ENCODE results near the gene POLR3H. TPM values are rescaled to one million over a fixed set of nuclear protein-coding genes. Genes with fewer than 3 reads are reported as not detected.

The POLR3H gene
- total RNA-seq, 1 experiment from 2014 or later, result 21.2 TPM

DNA sequence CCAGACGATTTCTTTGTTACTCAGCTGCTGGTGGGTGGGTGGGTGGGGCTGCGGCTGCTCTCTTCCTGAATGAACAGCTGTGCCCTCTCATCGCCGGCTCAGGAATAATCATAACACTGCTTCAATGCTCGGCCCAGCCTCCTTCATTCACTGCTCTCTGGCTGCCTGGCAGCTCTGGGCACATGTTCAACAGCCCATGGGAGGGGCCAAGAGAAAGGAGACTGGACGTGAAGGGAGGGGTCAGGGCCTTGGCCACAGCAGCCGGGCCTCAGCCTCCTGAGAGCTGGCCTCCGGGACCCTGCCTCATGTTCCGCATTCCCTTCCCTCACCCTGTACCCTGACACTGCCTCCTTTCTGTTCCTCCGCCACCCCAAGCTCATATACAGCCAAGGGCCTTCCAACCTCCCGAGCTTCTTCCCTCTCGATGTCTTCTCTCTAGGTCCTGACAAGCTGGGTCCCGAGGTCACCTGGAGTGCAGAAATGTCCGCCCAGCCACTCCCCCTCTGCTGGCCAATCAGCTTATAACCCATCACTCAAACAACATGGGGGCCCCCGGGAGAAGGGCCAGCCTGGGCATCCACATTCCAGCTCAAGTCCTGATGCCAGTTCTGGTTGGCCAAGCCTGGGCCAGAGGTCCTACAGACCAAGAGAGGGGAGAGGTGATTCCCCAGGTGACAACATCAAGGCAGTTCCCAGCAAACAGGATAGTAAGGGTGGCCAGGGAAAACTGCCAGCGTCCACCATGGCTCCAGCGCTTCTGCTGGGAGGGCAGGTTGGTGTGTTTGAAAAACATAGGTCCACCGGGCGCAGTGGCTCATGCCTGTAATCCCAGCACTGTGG is 13.4 kb upstream of the POLR3H start:
- intact Hi-C loops (cut with micrococcal nuclease), result no loop called here
- Histone ChIP-seq H3K4me1 (ENCODE audit: insufficient read depth, low read length) (0 out of 2 replicates have a peak, but pooled peaks cover under 1% of the 10 kb centered on the region), H3K36me3 (ENCODE audit: low read depth, low read length) (no peaks in the 10 kb centered on the region), H3K27ac (ENCODE audit: low read length) (no peak overlapping the region), H3K4me3 (ENCODE audit: low read length) (no peak overlapping the region), H3K9me2 (replicated peaks; ENCODE audit: low read length) (no peaks in the 10 kb centered on the region), H4K20me1 (ENCODE audit: low read length) (no peaks in the 10 kb centered on the region), H3K9ac (ENCODE audit: low read length) (no peak overlapping the region), H3F3A (ENCODE audit: low read length, unreplicated experiment) (no peaks in the 10 kb centered on the region), H3K4me2 (ENCODE audit: low read length) (no peak overlapping the region), H3K79me2 (ENCODE audit: low read length) (no peaks in the 10 kb centered on the region), H2AFZ (ENCODE audit: low read length) (no peak overlapping the region), H3K9me3 (ENCODE audit: low read length) (no peaks in the 10 kb centered on the region), H3K27me3 (ENCODE audit: low read length) (no peaks in the 10 kb centered on the region)
- no peak for ATAC-seq
- CTCF ChIA-PET, result interaction anchor here (0.6 kb wide), 1 partner anchor 154 kb away, joined by 3 read pairs; no protein-coding TSS in a partner anchor
- TF ChIP-seq EZH2 (IDR thresholded peaks at IDR 0.05; ENCODE audit: low read length, unreplicated experiment) (no peak), CTCF (conservative IDR thresholded peaks at IDR 0.05; ENCODE audit: low read depth, low read length) (no peak), EZH2phosphoT487 (IDR thresholded peaks at IDR 0.05; ENCODE audit: borderline replicate concordance, low read length) (no peak)
- no peak for DNase-seq
- POLR2A ChIA-PET (ENCODE audit: unreplicated experiment), result interaction anchor here (0.6 kb wide), 1 partner anchor 36 kb away, joined by 6 read pairs; no protein-coding TSS in a partner anchor
- BruUV-seq (replicated peaks), result no TSS peak

DNA sequence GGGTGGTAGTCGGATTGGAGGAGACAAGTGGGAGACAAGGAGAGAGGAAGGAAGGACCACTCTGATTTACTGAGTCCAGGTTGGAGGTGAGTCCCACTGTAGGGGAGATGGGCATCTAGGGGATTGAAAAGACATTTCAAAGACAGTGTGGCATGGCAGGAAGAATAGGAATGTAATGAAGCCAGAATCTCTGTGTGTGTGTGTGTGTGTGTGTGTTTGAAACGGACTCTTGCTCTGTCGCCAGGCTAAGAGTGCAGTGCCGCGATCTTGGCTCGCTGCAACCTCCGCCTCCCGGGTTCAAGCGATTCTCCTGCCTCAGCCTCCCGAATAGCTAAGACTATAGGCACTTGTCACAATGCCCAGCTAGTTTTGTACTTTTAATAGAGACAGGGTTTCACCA is 12.3 kb upstream of the POLR3H start:
- H3K79me2 ChIP-seq (ENCODE audit: low read length), result no peaks in the 10 kb centered on the region
- H3K27me3 ChIP-seq (ENCODE audit: low read length), result no peaks in the 10 kb centered on the region
- no peaks in the 10 kb centered on the region for H3K4me1 ChIP-seq (ENCODE audit: insufficient read depth, low read length)
- DNase-seq (no peak), ATAC-seq (no peak)
- H2AFZ ChIP-seq (ENCODE audit: low read length), result no peak overlapping the region
- intact Hi-C loops (cut with micrococcal nuclease), result no loop called here
- no peak for TF ChIP-seq EZH2 (IDR thresholded peaks at IDR 0.05; ENCODE audit: low read length, unreplicated experiment)
- TF ChIP-seq CTCF (conservative IDR thresholded peaks at IDR 0.05; ENCODE audit: low read depth, low read length), result no peak
- no peak for TF ChIP-seq EZH2phosphoT487 (IDR thresholded peaks at IDR 0.05; ENCODE audit: borderline replicate concordance, low read length)
- H3K9ac ChIP-seq (ENCODE audit: low read length), result no peak overlapping the region
- no peak overlapping the region for H3K27ac ChIP-seq (ENCODE audit: low read length)
- ChIA-PET POLR2A (ENCODE audit: unreplicated experiment) (no interaction called here), CTCF (interaction anchor here (0.6 kb wide), 1 partner anchor 153 kb away, joined by 3 read pairs; no protein-coding TSS in a partner anchor)
- no peaks in the 10 kb centered on the region for H4K20me1 ChIP-seq (ENCODE audit: low read length)
- no TSS peak for BruUV-seq (replicated peaks)
- no peaks in the 10 kb centered on the region for H3K9me2 ChIP-seq (replicated peaks; ENCODE audit: low read length)
- no peak overlapping the region for H3K4me3 ChIP-seq (ENCODE audit: low read length)
- H3K4me2 ChIP-seq (ENCODE audit: low read length), result no peak overlapping the region
- H3K9me3 ChIP-seq (ENCODE audit: low read length), result no peaks in the 10 kb centered on the region
- H3F3A ChIP-seq (ENCODE audit: low read length, unreplicated experiment), result no peaks in the 10 kb centered on the region
- H3K36me3 ChIP-seq (ENCODE audit: low read depth, low read length), result no peaks in the 10 kb centered on the region

Measured in PC-3 (cell line).